SU-DHL-6 (cell line): ENCODE measurements around the gene ADCY2.

Experiments used
- EZH2phosphoT487 ChIP-seq: fragments of 200-600 bp; sonication (generic), shearing (Covaris generic); conservative IDR thresholded peaks from 2 replicates; pipeline ENCODE4 v1.6.1; 2018; ENCODE audit warnings: mild to moderate bottlenecking, antibody characterized with exemption, low read length, moderate library complexity, mixed read lengths
- TF ChIP-seq, protein P1 (sequence below): fragments of 200-600 bp; sonication (generic); IDR thresholded peaks from one replicate; pipeline ENCODE4 v1.5.1; 2017; ENCODE audit warnings: antibody characterized with exemption, mild to moderate bottlenecking, low read length, moderate library complexity; ENCODE audit not compliant: insufficient read depth, poor library complexity, severe bottlenecking

DNA sequence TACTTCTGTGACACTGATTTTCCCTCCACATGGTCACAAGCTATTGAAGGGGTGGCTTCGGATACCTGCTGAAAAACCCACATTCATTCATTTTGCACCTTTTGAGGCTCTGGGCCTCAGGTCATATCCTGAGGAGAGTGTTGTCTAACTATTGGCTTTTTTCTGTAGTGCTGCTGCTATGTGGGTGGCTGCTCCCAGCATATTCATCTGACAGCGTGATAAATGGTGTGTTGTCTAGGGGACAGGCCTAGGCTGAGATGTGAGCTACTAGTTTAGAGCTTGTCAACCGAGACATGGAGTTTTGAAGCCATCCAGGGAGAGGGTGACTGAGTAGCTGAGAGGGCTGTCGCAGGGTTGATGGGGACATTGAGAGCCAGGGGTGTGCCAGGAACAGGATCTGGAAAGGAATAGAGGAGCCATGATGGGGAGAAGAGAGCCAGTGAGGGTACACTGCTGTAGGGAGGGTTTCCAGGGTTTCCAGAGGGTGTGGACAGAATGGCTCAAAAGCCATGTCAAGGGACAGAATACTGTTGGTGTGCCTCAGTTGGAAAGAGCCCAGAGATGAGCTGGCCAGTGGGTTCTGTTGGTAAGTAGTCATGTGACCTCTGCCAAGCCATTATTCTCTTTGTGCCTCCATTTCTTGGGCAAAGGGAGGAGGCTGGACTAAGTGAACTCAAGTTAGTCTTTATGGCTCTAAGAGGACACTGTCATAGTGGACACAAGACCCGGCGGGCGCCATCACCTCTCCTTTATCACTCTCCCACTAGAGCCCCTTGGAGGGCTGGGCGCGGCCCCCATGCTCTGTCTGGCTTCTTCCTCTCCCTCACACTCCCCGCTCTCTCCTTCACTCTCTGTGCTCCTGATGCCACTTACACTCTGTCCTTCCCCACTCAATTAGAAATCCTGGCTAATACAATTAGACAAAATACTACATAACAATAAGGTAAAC lies 19.9 kb downstream of the ADCY2 start:
- TF ChIP-seq, protein P1, sequence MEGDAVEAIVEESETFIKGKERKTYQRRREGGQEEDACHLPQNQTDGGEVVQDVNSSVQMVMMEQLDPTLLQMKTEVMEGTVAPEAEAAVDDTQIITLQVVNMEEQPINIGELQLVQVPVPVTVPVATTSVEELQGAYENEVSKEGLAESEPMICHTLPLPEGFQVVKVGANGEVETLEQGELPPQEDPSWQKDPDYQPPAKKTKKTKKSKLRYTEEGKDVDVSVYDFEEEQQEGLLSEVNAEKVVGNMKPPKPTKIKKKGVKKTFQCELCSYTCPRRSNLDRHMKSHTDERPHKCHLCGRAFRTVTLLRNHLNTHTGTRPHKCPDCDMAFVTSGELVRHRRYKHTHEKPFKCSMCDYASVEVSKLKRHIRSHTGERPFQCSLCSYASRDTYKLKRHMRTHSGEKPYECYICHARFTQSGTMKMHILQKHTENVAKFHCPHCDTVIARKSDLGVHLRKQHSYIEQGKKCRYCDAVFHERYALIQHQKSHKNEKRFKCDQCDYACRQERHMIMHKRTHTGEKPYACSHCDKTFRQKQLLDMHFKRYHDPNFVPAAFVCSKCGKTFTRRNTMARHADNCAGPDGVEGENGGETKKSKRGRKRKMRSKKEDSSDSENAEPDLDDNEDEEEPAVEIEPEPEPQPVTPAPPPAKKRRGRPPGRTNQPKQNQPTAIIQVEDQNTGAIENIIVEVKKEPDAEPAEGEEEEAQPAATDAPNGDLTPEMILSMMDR, result no peak
- no peak for TF ChIP-seq EZH2phosphoT487
